Measurements from ENCODE around the gene PPM1K. TPM values are rescaled to one million over a fixed set of nuclear protein-coding genes. Genes with fewer than 3 reads are reported as not detected.

PPM1K gene
- total RNA-seq, 1 experiment from 2014 or later = 4.2 TPM

Other genes with a start within 250 kb of the PPM1K start
- gene ABCG2, start 125.9 kb downstream of the PPM1K start, total RNA-seq (2021; ENCODE audit: unreplicated experiment) = 0.44 TPM
- gene HERC6, start 94.3 kb upstream of the PPM1K start, total RNA-seq (2021; ENCODE audit: unreplicated experiment) = 4.9 TPM
- gene HERC5, start 172.6 kb upstream of the PPM1K start, total RNA-seq (2021; ENCODE audit: unreplicated experiment) = 7.2 TPM
- 50.9 TPM for gene PYURF, start 239.2 kb upstream of the PPM1K start, total RNA-seq (2021; ENCODE audit: unreplicated experiment)

Measured in HCT116 (cell line).